Measurements from ENCODE around the gene VIPR2.

GRCh38 chr7:159071260-159071659 lies 73.4 kb downstream of the VIPR2 start:
- TF ChIP-seq CTCF (IDR thresholded peaks at IDR 0.05; ENCODE audit: poor library complexity, severe bottlenecking), result no peak
- no peak for TF ChIP-seq SMC3 (conservative IDR thresholded peaks at IDR 0.05; ENCODE audit: poor library complexity)
- no peak for TF ChIP-seq POLR2AphosphoS5 (IDR thresholded peaks at IDR 0.05)
- no peak for TF ChIP-seq REST (IDR thresholded peaks at IDR 0.05; ENCODE audit: borderline replicate concordance)
- TF ChIP-seq EZH2 (IDR thresholded peaks at IDR 0.05; ENCODE audit: borderline replicate concordance, insufficient read depth, low read length, poor library complexity, severe bottlenecking), result no peak
- no peak for TF ChIP-seq EP300 (conservative IDR thresholded peaks at IDR 0.05; ENCODE audit: poor library complexity, severe bottlenecking)
- no peak for TF ChIP-seq RAD21 (conservative IDR thresholded peaks at IDR 0.05)
- TF ChIP-seq TAF1 (IDR thresholded peaks at IDR 0.05; ENCODE audit: low read depth), result no peak
- no peak for TF ChIP-seq MXI1 (conservative IDR thresholded peaks at IDR 0.05; ENCODE audit: poor library complexity, severe bottlenecking)

Measured in neural cell (in vitro differentiated cells).